Fibroblast of lung (primary cell): ENCODE data around the gene HOXB1.

Source experiments
- EZH2 ChIP-seq: IDR thresholded peaks from 2 replicates; pipeline ENCODE4 v1.5.1; 2012; ENCODE audit warnings: low read length, control low read depth, mild to moderate bottlenecking; ENCODE audit errors: missing control alignments
- TF ChIP-seq, protein P1 (sequence below), 2 donors: IDR thresholded peaks in 1 of 2; conservative IDR thresholded peaks in 1 of 2; 1 replicate in 1 of 2; 2 replicates in 1 of 2; pipeline ENCODE4 v1.5.1; 2011 to 2012; ENCODE audit warnings: low read length in 2 of 2, control low read depth in 1 of 2, inconsistent platforms in 1 of 2, low read depth in 1 of 2, mild to moderate bottlenecking in 1 of 2

DNA sequence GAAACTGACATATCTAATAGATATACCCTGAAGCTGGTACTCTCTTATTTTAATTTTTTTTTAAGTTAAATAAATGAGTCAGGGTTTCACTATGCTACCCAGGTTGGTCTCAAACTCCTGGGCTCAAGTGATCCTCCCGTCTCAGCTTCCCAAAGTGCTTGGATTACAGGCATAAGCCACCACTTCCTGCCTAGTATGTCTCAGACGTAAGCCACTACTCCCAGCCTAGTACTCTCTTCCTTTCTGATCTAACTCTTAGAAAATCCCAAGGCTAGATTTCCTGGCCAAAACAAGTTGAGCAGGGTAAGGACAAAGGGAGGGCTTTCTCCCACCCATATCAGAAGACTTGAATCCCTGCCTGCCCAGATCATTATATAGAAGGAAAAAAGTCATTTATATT, 33.7 kb downstream of the HOXB1 start:
- TF ChIP-seq, protein P1, sequence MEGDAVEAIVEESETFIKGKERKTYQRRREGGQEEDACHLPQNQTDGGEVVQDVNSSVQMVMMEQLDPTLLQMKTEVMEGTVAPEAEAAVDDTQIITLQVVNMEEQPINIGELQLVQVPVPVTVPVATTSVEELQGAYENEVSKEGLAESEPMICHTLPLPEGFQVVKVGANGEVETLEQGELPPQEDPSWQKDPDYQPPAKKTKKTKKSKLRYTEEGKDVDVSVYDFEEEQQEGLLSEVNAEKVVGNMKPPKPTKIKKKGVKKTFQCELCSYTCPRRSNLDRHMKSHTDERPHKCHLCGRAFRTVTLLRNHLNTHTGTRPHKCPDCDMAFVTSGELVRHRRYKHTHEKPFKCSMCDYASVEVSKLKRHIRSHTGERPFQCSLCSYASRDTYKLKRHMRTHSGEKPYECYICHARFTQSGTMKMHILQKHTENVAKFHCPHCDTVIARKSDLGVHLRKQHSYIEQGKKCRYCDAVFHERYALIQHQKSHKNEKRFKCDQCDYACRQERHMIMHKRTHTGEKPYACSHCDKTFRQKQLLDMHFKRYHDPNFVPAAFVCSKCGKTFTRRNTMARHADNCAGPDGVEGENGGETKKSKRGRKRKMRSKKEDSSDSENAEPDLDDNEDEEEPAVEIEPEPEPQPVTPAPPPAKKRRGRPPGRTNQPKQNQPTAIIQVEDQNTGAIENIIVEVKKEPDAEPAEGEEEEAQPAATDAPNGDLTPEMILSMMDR (conservative IDR thresholded peaks at IDR 0.05 in 1 of 2, IDR thresholded peaks at IDR 0.05 in 1 of 2; ENCODE audit: low read depth in 1 of 2, low read length in 2 of 2), result no peak
- no peak for TF ChIP-seq EZH2
